HG03097 (cell line): ENCODE measurements around the gene IL15RA.

Experiments used
- ATAC-seq: cut with Tn5 transposase; IDR thresholded peaks from one replicate; pipeline ENCODE4 v1.9.1; 2021; ENCODE audit not compliant: unreplicated experiment, low FRiP score

Gene IL15RA

GRCh38 chr10:5977471-5978229 is at the start of gene IL15RA:
Gene IL15RA (minus strand): TSS chr10:5977543. CDS start chr10:5977492, 51 bp downstream.
- peak; percentile 51 for ATAC-seq

GRCh38 chr10:6025683-6026255 is 48.4 kb upstream of the IL15RA start:
- no peak for ATAC-seq

- no peak for ATAC-seq
Measured at GRCh38 chr10:6024334-6024682, 47.0 kb upstream of the IL15RA start.

- ATAC-seq = no peak
Measured at GRCh38 chr10:6023661-6024333, 46.5 kb upstream of the IL15RA start.

GRCh38 chr10:6022660-6023059 is 45.3 kb upstream of the IL15RA start:
- ATAC-seq = no peak

- ATAC-seq = no peak
Measured at GRCh38 chr10:6020826-6021225, 43.5 kb upstream of the IL15RA start.

- no peak for ATAC-seq
Measured at GRCh38 chr10:6019796-6020195, 42.5 kb upstream of the IL15RA start.

- no peak for ATAC-seq
Measured at GRCh38 chr10:6019010-6019782, 41.9 kb upstream of the IL15RA start.

GRCh38 chr10:6018422-6018821 is 41.1 kb upstream of the IL15RA start:
- ATAC-seq = no peak

- no peak for ATAC-seq
Measured at GRCh38 chr10:6017781-6018354, 40.5 kb upstream of the IL15RA start.

- ATAC-seq = no peak
Measured at GRCh38 chr10:6014241-6014761, 37.0 kb upstream of the IL15RA start.

GRCh38 chr10:6013413-6014192 is 36.3 kb upstream of the IL15RA start:
- no peak for ATAC-seq

GRCh38 chr10:6012121-6012905 is 35.0 kb upstream of the IL15RA start:
- ATAC-seq = no peak

- no peak for ATAC-seq
Measured at GRCh38 chr10:6011558-6011957, 34.2 kb upstream of the IL15RA start.

GRCh38 chr10:6010569-6010968 is 33.2 kb upstream of the IL15RA start:
- no peak for ATAC-seq

GRCh38 chr10:6009961-6010360 is 32.6 kb upstream of the IL15RA start:
- ATAC-seq = no peak

GRCh38 chr10:6009150-6009549 is 31.8 kb upstream of the IL15RA start:
- no peak for ATAC-seq

- ATAC-seq = no peak
Measured at GRCh38 chr10:6008497-6009142, 31.3 kb upstream of the IL15RA start.

GRCh38 chr10:6006991-6007390 is 29.6 kb upstream of the IL15RA start:
- no peak for ATAC-seq
